ENCODE data around the gene FKBP5.
A peak's percentile ranks its signal among the peaks of the same experiment; 100 is the strongest.

Gene FKBP5

GRCh38 chr6:35688605-35689322 is at the start of gene FKBP5:
TSS of gene FKBP5 (minus strand) at chr6:35688915. CDS start at chr6:35642824, 46,091 bp downstream.
- TF ChIP-seq EZH2 (optimal IDR thresholded peaks at IDR 0.05; ENCODE audit: low read depth, low read length) (no peak), EZH2phosphoT487 (IDR thresholded peaks at IDR 0.05; ENCODE audit: low read length) (no peak), CTCF (IDR thresholded peaks at IDR 0.05; ENCODE audit: low read length) (no peak; the same call in 1 of the 2 replicates)
- H4K20me1 ChIP-seq (ENCODE audit: insufficient read depth, low read length): peaks cover 4% of the 10 kb centered on the region; the same call in 1 of the 2 replicates
- peak within 1 kb of the TSS; percentile 76 for H2AFZ ChIP-seq (ENCODE audit: low read length)
- no peaks in the 10 kb centered on the region for H3K36me3 ChIP-seq (replicated peaks; ENCODE audit: insufficient read depth, low read length)
- peak within 1 kb of the TSS; percentile 86 for H3K4me3 ChIP-seq (ENCODE audit: low read length)
- H3K9ac ChIP-seq (ENCODE audit: low read length): peak within 1 kb of the TSS; percentile 76
- no peaks in the 10 kb centered on the region for H3K9me2 ChIP-seq (replicated peaks; ENCODE audit: insufficient read depth, low read length)
- H3K9me3 ChIP-seq (replicated peaks; ENCODE audit: insufficient read depth, low read length): no peaks in the 10 kb centered on the region
- peak; percentile 90 for DNase-seq
- H3K27me3 ChIP-seq (replicated peaks; ENCODE audit: insufficient read depth, low read length): no peaks in the 10 kb centered on the region
- peaks cover 4% of the 10 kb centered on the region; the same call in 1 of the 2 replicates for H3K4me1 ChIP-seq (ENCODE audit: low read length)
- peak within 1 kb of the TSS; percentile 33; the same call in 1 of the 2 replicates for H3K27ac ChIP-seq (ENCODE audit: low read length)
- H3F3A ChIP-seq (ENCODE audit: insufficient read depth, low read length): peaks cover 8% of the 10 kb centered on the region
- H3K4me2 ChIP-seq (ENCODE audit: low read depth, low read length): peak within 1 kb of the TSS; percentile 68
- peaks cover 36% of the 10 kb centered on the region for H3K79me2 ChIP-seq (ENCODE audit: low read length)

GRCh38 chr6:35737413-35738211 is 48.9 kb upstream of the FKBP5 start:
- no peaks in the 10 kb centered on the region for H3K79me2 ChIP-seq (ENCODE audit: low read length)
- H3K4me1 ChIP-seq (ENCODE audit: low read length): peaks cover 2% of the 10 kb centered on the region
- no peaks in the 10 kb centered on the region for H4K20me1 ChIP-seq (ENCODE audit: insufficient read depth, low read length)
- DNase-seq: peak; percentile 81
- H2AFZ ChIP-seq (ENCODE audit: low read length): no peak overlapping the region
- TF ChIP-seq EZH2phosphoT487 (IDR thresholded peaks at IDR 0.05; ENCODE audit: low read length) (no peak), CTCF (IDR thresholded peaks at IDR 0.05; ENCODE audit: low read length) (peak; percentile 90), EZH2 (optimal IDR thresholded peaks at IDR 0.05; ENCODE audit: low read depth, low read length) (no peak)
- no peak overlapping the region for H3K4me3 ChIP-seq (ENCODE audit: low read length)
- no peaks in the 10 kb centered on the region for H3K27me3 ChIP-seq (replicated peaks; ENCODE audit: insufficient read depth, low read length)
- no peak overlapping the region for H3K4me2 ChIP-seq (ENCODE audit: low read depth, low read length)
- no peak overlapping the region for H3K9ac ChIP-seq (ENCODE audit: low read length)
- H3K9me3 ChIP-seq (replicated peaks; ENCODE audit: insufficient read depth, low read length): no peaks in the 10 kb centered on the region
- H3F3A ChIP-seq (ENCODE audit: insufficient read depth, low read length): peaks cover under 1% of the 10 kb centered on the region; the same call in 1 of the 2 replicates
- H3K27ac ChIP-seq (ENCODE audit: low read length): no peak overlapping the region
- no peaks in the 10 kb centered on the region for H3K36me3 ChIP-seq (replicated peaks; ENCODE audit: insufficient read depth, low read length)
- H3K9me2 ChIP-seq (replicated peaks; ENCODE audit: insufficient read depth, low read length): no peaks in the 10 kb centered on the region

- Histone ChIP-seq H3K9ac (ENCODE audit: low read length) (no peak within 1 kb of the TSS), H4K20me1 (ENCODE audit: insufficient read depth, low read length) (no peaks in the 10 kb centered on the region), H3K4me1 (ENCODE audit: low read length) (peaks cover 7% of the 10 kb centered on the region), H2AFZ (ENCODE audit: low read length) (peak within 1 kb of the TSS; percentile 54; the same call in 1 of the 2 replicates), H3K9me3 (replicated peaks; ENCODE audit: insufficient read depth, low read length) (no peaks in the 10 kb centered on the region), H3K4me3 (ENCODE audit: low read length) (no peak within 1 kb of the TSS), H3K27ac (ENCODE audit: low read length) (no peak within 1 kb of the TSS), H3K9me2 (replicated peaks; ENCODE audit: insufficient read depth, low read length) (no peaks in the 10 kb centered on the region), H3K4me2 (ENCODE audit: low read depth, low read length) (no peak within 1 kb of the TSS), H3K27me3 (replicated peaks; ENCODE audit: insufficient read depth, low read length) (no peaks in the 10 kb centered on the region), H3K36me3 (replicated peaks; ENCODE audit: insufficient read depth, low read length) (no peaks in the 10 kb centered on the region), H3K79me2 (ENCODE audit: low read length) (no peaks in the 10 kb centered on the region), H3F3A (ENCODE audit: insufficient read depth, low read length) (peaks cover 7% of the 10 kb centered on the region)
- TF ChIP-seq EZH2 (optimal IDR thresholded peaks at IDR 0.05; ENCODE audit: low read depth, low read length): no peak
- no peak for TF ChIP-seq EZH2phosphoT487 (IDR thresholded peaks at IDR 0.05; ENCODE audit: low read length)
- TF ChIP-seq CTCF (IDR thresholded peaks at IDR 0.05; ENCODE audit: low read length): no peak
- DNase-seq: no peak
Measured at GRCh38 chr6:35736982-35737412, 48.3 kb upstream of the FKBP5 start, which contains the start of gene ARMC12. TSS of gene ARMC12 (plus strand) at chr6:35737032. CDS start at chr6:35737109, 77 bp downstream.

Measured in MM.1S (cell line).